Measurements from ENCODE around the gene IMMP2L. TPM values are rescaled to one million over a fixed set of nuclear protein-coding genes. Genes with fewer than 3 reads are reported as not detected.

The IMMP2L gene
- total RNA-seq, 1 donor = 19.9 TPM

- TF ChIP-seq CTCF (IDR thresholded peaks at IDR 0.05; ENCODE audit: extremely low read depth, low read depth, low read length) = no peak
These were observed 193.8 kb downstream of the IMMP2L start for GRCh38 chr7:111368381-111369065.

DNA sequence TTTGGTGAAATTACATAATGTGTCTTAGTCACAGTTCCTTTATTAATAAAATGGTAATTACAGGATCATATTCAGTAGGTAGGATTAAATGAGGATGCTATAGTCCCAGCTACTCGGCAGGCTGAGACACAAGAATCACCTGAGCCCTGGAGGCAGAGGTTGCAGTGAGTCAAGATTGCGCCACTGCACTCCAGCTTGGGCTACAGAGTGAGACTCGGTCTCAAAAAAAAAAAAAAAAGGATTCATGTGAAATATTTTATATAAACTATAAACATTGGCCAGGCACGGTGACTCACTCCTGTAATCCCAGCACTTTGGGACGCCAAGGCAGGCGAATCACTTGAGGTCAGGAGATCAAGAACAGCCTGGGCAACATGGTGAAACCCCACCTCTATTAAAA lies 197.9 kb downstream of the IMMP2L start:
- Histone ChIP-seq H3K36me3 (ENCODE audit: insufficient read depth, low read length) (no peaks in the 10 kb centered on the region), H3K4me1 (ENCODE audit: insufficient read depth, low read length) (peaks cover 9% of the 10 kb centered on the region), H3K27me3 (ENCODE audit: insufficient read depth, low read length) (no peaks in the 10 kb centered on the region), H4K20me1 (ENCODE audit: insufficient read depth, low read length) (no peaks in the 10 kb centered on the region), H3K9me3 (ENCODE audit: low read depth, low read length) (no peaks in the 10 kb centered on the region), H3K27ac (ENCODE audit: low read depth, low read length) (no peak overlapping the region), H3K79me2 (ENCODE audit: insufficient read depth, low read length) (no peaks in the 10 kb centered on the region), H2AFZ (ENCODE audit: low read length) (no peak overlapping the region), H3K4me3 (ENCODE audit: insufficient read depth, low read length) (no peak overlapping the region), H3K4me2 (ENCODE audit: insufficient read depth, low read length) (no peak overlapping the region)
- TF ChIP-seq CTCF (IDR thresholded peaks at IDR 0.05; ENCODE audit: extremely low read depth, low read depth, low read length) = no peak
- DNase-seq (ENCODE audit: insufficient read length, low spot score, missing footprints) = no peak

More at GRCh38 chr7:111368381-111369065, 193.8 kb downstream of the IMMP2L start:
- Histone ChIP-seq H3K27ac (ENCODE audit: low read depth, low read length) (no peak overlapping the region), H3K4me2 (ENCODE audit: insufficient read depth, low read length) (no peak overlapping the region), H3K9me3 (ENCODE audit: low read depth, low read length) (no peaks in the 10 kb centered on the region), H3K4me1 (ENCODE audit: insufficient read depth, low read length) (peaks cover 5% of the 10 kb centered on the region), H3K27me3 (ENCODE audit: insufficient read depth, low read length) (no peaks in the 10 kb centered on the region), H3K4me3 (ENCODE audit: insufficient read depth, low read length) (no peak overlapping the region), H3K79me2 (ENCODE audit: insufficient read depth, low read length) (no peaks in the 10 kb centered on the region), H4K20me1 (ENCODE audit: insufficient read depth, low read length) (no peaks in the 10 kb centered on the region), H2AFZ (ENCODE audit: low read length) (no peak overlapping the region), H3K36me3 (ENCODE audit: insufficient read depth, low read length) (no peaks in the 10 kb centered on the region)
- no peak for DNase-seq (ENCODE audit: insufficient read length, low spot score, missing footprints)

DNA sequence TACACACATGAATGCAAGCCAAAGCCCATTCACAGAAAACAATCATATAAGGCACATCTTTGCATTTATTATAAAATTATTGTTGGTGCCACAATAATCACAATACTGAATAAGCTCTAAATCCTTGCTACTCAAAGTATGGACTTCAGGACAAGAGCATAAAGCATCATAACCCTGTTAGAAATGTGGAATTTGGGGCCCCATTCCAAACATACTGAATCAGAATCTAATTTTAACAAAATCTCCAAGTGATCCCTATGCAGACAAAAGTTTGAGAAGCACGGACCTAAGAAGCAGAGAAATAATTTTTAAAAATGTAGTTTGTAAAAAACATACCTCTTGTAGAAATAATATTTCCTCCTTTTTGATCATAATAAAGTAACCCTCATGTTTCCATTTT lies 199.2 kb downstream of the IMMP2L start:
- H3K27ac ChIP-seq (ENCODE audit: low read depth, low read length) = peak overlapping the region; percentile 58
- peak overlapping the region; percentile 4 for H3K4me3 ChIP-seq (ENCODE audit: insufficient read depth, low read length)
- no peaks in the 10 kb centered on the region for H4K20me1 ChIP-seq (ENCODE audit: insufficient read depth, low read length)
- no peaks in the 10 kb centered on the region for H3K79me2 ChIP-seq (ENCODE audit: insufficient read depth, low read length)
- no peaks in the 10 kb centered on the region for H3K9me3 ChIP-seq (ENCODE audit: low read depth, low read length)
- no peak for DNase-seq (ENCODE audit: insufficient read length, low spot score, missing footprints)
- no peak for TF ChIP-seq CTCF (IDR thresholded peaks at IDR 0.05; ENCODE audit: extremely low read depth, low read depth, low read length)
- no peaks in the 10 kb centered on the region for H3K36me3 ChIP-seq (ENCODE audit: insufficient read depth, low read length)
- H3K4me1 ChIP-seq (ENCODE audit: insufficient read depth, low read length) = peaks cover 9% of the 10 kb centered on the region
- peak overlapping the region; percentile 56 for H3K4me2 ChIP-seq (ENCODE audit: insufficient read depth, low read length)
- H3K27me3 ChIP-seq (ENCODE audit: insufficient read depth, low read length) = no peaks in the 10 kb centered on the region
- H2AFZ ChIP-seq (ENCODE audit: low read length) = peak overlapping the region; percentile 8

DNA sequence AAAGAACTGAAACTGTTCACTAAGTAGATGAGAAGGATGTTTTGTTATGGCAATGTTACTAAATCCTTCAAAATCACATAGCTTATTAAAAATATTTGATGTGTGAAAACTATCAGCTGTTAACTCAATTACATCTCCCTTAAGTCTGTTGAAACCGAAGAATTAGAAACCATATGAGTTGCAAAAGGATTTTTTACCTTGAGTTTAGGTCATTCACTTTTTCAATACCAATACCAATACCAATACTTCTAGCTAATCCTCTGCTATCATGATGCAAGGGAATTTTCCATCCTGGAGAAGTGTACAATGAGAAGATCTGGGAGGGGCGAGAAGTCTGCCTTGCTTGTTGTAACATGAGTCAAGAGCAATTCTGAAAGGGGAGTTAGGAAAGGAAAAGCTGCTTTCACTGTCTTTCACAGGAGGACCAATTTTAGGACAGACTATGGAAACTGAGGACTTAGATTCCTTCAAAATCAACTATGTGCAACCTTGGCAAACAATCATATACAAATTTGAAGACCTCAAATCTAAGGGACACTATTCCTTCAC lies 199.7 kb downstream of the IMMP2L start:
- peaks cover 14% of the 10 kb centered on the region for H3K4me1 ChIP-seq (ENCODE audit: insufficient read depth, low read length)
- H3K4me3 ChIP-seq (ENCODE audit: insufficient read depth, low read length) = peak overlapping the region; percentile 4
- peak overlapping the region; percentile 56 for H3K4me2 ChIP-seq (ENCODE audit: insufficient read depth, low read length)
- no peaks in the 10 kb centered on the region for H3K36me3 ChIP-seq (ENCODE audit: insufficient read depth, low read length)
- TF ChIP-seq CTCF (IDR thresholded peaks at IDR 0.05; ENCODE audit: extremely low read depth, low read depth, low read length) = no peak
- peak overlapping the region; percentile 58 for H3K27ac ChIP-seq (ENCODE audit: low read depth, low read length)
- no peak for DNase-seq (ENCODE audit: insufficient read length, low spot score, missing footprints)
- H3K27me3 ChIP-seq (ENCODE audit: insufficient read depth, low read length) = no peaks in the 10 kb centered on the region
- no peaks in the 10 kb centered on the region for H4K20me1 ChIP-seq (ENCODE audit: insufficient read depth, low read length)
- H3K79me2 ChIP-seq (ENCODE audit: insufficient read depth, low read length) = no peaks in the 10 kb centered on the region
- no peaks in the 10 kb centered on the region for H3K9me3 ChIP-seq (ENCODE audit: low read depth, low read length)
- peak overlapping the region; percentile 8 for H2AFZ ChIP-seq (ENCODE audit: low read length)

All from osteoblast (primary cell).